ENCODE data around the gene DNAH17. TPM values are rescaled to one million over a fixed set of nuclear protein-coding genes. Genes with fewer than 3 reads are reported as not detected.

The DNAH17 gene
- total RNA-seq, 8 experiments from 2014 or later = 0.27 to 1.9 (median 0.67) TPM

DNA sequence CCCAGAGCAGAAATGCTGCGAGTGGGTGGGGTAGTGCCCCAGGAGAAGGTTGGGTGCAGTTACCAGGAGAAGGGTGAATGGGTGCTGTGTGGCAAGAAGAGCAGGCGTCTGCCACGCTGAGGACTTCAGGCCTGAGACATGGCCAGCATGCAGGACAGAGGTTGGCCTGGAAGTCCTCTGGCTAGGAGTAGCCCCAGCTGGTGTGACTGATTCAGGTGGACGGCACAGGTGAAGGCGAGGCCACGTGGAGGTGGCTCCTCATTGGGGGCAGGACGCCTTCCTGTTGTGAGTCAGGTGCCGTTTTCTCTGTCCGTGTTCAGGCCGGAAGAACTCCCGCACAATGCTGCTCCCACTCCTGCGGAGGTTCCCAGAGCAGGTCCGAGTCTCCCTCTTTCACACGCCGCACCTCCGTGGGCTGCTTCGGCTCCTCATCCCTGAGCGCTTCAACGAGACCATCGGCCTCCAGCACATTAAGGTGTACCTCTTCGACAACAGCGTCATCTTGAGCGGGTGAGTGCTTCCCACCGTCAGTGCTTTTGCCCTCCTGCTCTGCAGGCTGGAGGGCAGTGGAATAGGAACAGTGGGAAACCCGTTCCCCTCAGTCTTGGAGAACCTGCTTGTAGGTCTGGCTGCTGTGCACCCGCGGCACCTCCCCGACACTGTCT lies 178.0 kb downstream of the DNAH17 start:
- no peaks in the 10 kb centered on the region for H3K4me1 ChIP-seq (replicated peaks in 1 of 2)
- in situ Hi-C loops (cut with MboI; ENCODE audit: low pct_unique_long_range_greater_than_20kb in 2 of 9, low sequenced_read_pairs in 9 of 9, unreplicated experiment in 9 of 9) = no loop called here
- no peak overlapping the region for H3K27ac ChIP-seq
- ATAC-seq (replicated peaks in 6 of 8) = no peak
- no peak overlapping the region for H3K4me3 ChIP-seq
- WGBS, 10 experiments = 88 to 100% (median 94%) methylated on average over 1 to 15 of the region's 28 CpGs; no CpG with 5 or more reads in 5 of the 10 experiments

- ATAC-seq (replicated peaks in 6 of 8) = no peak
- in situ Hi-C loops (cut with MboI; ENCODE audit: low pct_unique_long_range_greater_than_20kb in 2 of 9, low sequenced_read_pairs in 9 of 9, unreplicated experiment in 9 of 9) = no loop called here
- 20 to 100% (median 86%) methylated on average over 1 to 3 of the region's 3 CpGs; no CpG with 5 or more reads in 5 of the 10 experiments for WGBS, 10 experiments
- no peak overlapping the region for H3K4me3 ChIP-seq
- no peak overlapping the region for H3K27ac ChIP-seq
- no peaks in the 10 kb centered on the region for H3K4me1 ChIP-seq (replicated peaks in 1 of 2)
Observed at GRCh38 chr17:78398390-78398789, 178.8 kb downstream of the DNAH17 start.

GRCh38 chr17:78397681-78398101 lies 179.5 kb downstream of the DNAH17 start:
- 50 to 97% (median 83%) methylated on average over 1 to 8 of the region's 13 CpGs; no CpG with 5 or more reads in 3 of the 10 experiments for WGBS, 10 experiments
- in situ Hi-C loops (cut with MboI; ENCODE audit: low pct_unique_long_range_greater_than_20kb in 2 of 9, low sequenced_read_pairs in 9 of 9, unreplicated experiment in 9 of 9) = no loop called here
- peak in 3 of 8 experiments; percentile 38 to 94 (median 39) for ATAC-seq (replicated peaks in 6 of 8)

DNA sequence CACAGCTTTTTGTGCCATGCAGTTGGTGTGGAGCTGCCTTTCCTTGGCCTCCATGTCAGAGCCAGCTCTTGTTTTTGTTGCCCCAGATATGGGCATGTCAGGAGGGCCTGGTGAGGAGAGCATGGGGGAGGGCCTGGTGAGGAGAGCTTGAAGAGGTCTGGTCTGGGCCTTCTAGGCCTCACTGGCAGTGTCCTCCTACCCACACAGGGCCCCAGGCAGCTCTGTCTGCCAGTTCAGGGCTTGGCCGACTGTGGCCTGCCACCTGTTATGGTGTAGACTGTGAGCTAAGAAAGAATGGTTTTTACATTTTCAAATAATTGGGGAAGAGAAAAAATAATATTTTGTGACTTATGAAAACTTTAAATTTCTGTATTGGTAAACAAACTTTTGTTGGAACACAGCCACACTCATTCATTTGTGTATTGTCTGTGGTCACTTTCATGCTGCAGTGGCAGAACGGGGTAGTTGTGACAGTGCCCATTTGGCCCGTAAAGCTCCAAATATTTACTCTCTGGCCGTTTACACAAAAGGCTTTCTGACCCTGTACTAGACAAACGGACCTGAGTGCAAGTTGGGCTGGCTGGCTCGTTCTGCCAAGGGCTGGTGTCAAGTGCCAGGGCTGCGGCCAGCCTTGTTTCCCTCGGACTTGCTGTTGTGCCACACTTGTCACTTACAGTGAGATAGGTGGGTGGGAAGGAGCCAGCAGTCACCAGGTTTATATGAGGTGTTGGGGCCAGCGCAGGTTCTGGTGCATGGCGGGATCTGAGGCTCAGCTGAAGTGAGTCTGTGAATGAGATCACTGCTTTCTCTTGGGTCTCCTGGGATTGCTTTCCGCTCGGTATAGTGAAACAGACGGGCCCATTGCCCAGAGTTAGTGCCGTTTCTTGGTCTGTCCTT lies 180.5 kb downstream of the DNAH17 start:
- H3K27ac ChIP-seq = no peak overlapping the region
- no peak overlapping the region for H3K4me3 ChIP-seq
- H3K4me1 ChIP-seq (replicated peaks in 1 of 2) = no peaks in the 10 kb centered on the region
- ATAC-seq (replicated peaks in 6 of 8) = no peak
- WGBS, 10 experiments = 73 to 97% (median 91%) methylated on average over 1 to 10 of the region's 14 CpGs; no CpG with 5 or more reads in 3 of the 10 experiments
- in situ Hi-C loops (cut with MboI; ENCODE audit: low pct_unique_long_range_greater_than_20kb in 2 of 9, low sequenced_read_pairs in 9 of 9, unreplicated experiment in 9 of 9) = no loop called here

More at GRCh38 chr17:78397681-78398101, 179.5 kb downstream of the DNAH17 start:
- Histone ChIP-seq H3K27ac (no peak overlapping the region), H3K4me3 (no peak overlapping the region), H3K4me1 (replicated peaks in 1 of 2) (no peaks in the 10 kb centered on the region)

DNA sequence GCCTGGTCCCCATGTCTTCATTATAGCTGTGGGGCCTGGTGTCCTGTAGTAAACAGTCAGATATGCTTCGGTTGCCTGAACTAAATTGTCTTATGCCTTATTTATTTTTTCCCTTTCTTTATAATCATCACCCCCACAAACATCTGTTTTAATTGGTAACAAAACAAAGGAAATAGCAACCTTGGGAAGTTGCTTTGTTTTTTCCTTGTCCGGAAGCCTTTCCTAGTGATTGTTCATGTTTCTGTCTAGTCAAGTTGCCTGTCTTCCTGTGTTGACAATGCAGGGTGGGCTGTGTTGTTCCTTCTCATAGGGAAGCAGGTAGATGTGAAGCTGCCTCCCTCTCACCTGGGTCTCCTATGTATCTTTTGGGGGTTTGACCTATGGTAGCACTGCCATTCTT lies 182.0 kb downstream of the DNAH17 start:
- H3K27ac ChIP-seq = no peak overlapping the region
- peaks cover 1 to 5% of the 10 kb centered on the region in 2 donors for H3K4me1 ChIP-seq (replicated peaks in 1 of 2)
- no peak for ATAC-seq (replicated peaks in 6 of 8)
- in situ Hi-C loops (cut with MboI; ENCODE audit: low pct_unique_long_range_greater_than_20kb in 2 of 9, low sequenced_read_pairs in 9 of 9, unreplicated experiment in 9 of 9) = no loop called here
- WGBS, 10 experiments = 93 to 100% (median 100%) methylated on average over 1 to 2 of the region's 2 CpGs; no CpG with 5 or more reads in 7 of the 10 experiments
- no peak overlapping the region for H3K4me3 ChIP-seq

- Histone ChIP-seq H3K4me3 (no peak overlapping the region), H3K4me1 (replicated peaks in 1 of 2) (peaks cover 8 to 14% of the 10 kb centered on the region in 2 donors), H3K27ac (no peak overlapping the region)
- no peak for ATAC-seq (replicated peaks in 6 of 8)
- in situ Hi-C loops (cut with MboI; ENCODE audit: low pct_unique_long_range_greater_than_20kb in 2 of 9, low sequenced_read_pairs in 9 of 9, unreplicated experiment in 9 of 9) = no loop called here
- 90 to 100% (median 95%) methylated on average over 1 to 7 of the region's 7 CpGs; no CpG with 5 or more reads in 1 of the 10 experiments for WGBS, 10 experiments
Observed at GRCh38 chr17:78394209-78394608, 183.0 kb downstream of the DNAH17 start.

DNA sequence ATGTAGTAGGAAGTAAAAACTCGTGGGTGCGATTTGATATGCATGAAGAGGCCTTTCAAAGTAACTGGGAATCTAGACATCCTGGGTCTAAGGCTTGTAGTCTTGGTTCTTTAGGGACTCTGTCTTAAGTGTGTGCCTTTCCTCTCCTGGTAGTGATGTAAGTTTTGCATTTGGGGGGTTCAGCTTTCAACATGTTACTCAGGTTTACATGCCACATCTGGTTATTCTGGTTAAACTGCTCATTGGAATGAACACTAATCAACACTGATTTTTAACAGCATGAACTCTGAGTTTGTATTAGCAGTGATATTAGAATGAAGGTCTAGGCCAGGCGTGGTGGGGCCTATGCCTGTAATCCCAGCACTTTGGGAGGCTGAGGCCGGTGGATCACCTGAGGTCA lies 183.6 kb downstream of the DNAH17 start:
- no peak overlapping the region for H3K27ac ChIP-seq
- ATAC-seq (replicated peaks in 6 of 8) = no peak
- 43 to 100% (median 94%) methylated on average over 1 to 3 of the region's 4 CpGs; no CpG with 5 or more reads in 5 of the 10 experiments for whole genome bisulfite sequencing, 10 experiments
- peaks cover 8 to 14% of the 10 kb centered on the region in 2 donors for H3K4me1 ChIP-seq (replicated peaks in 1 of 2)
- in situ Hi-C loops (cut with MboI; ENCODE audit: low pct_unique_long_range_greater_than_20kb in 2 of 9, low sequenced_read_pairs in 9 of 9, unreplicated experiment in 9 of 9) = no loop called here
- H3K4me3 ChIP-seq = no peak overlapping the region

GRCh38 chr17:78392295-78392694 lies 184.9 kb downstream of the DNAH17 start:
- ATAC-seq (replicated peaks in 6 of 8) = no peak
- H3K4me3 ChIP-seq = no peak overlapping the region
- H3K4me1 ChIP-seq (replicated peaks in 1 of 2) = peaks cover 8 to 14% of the 10 kb centered on the region in 2 donors
- WGBS, 10 experiments = 80 to 100% (median 96%) methylated on average over 1 to 5 of the region's 6 CpGs; no CpG with 5 or more reads in 3 of the 10 experiments
- in situ Hi-C loops (cut with MboI; ENCODE audit: low pct_unique_long_range_greater_than_20kb in 2 of 9, low sequenced_read_pairs in 9 of 9, unreplicated experiment in 9 of 9) = no loop called here
- H3K27ac ChIP-seq = no peak overlapping the region

GRCh38 chr17:78391843-78392242 lies 185.4 kb downstream of the DNAH17 start:
- ATAC-seq (replicated peaks in 6 of 8) = peak in 1 of 8 experiments; percentile 14
- Histone ChIP-seq H3K4me3 (no peak overlapping the region), H3K27ac (no peak overlapping the region), H3K4me1 (replicated peaks in 1 of 2) (peaks cover 8 to 14% of the 10 kb centered on the region in 2 donors)
- 3 to 96% (median 90%) methylated on average over 1 to 4 of the region's 4 CpGs; no CpG with 5 or more reads in 1 of the 10 experiments for WGBS, 10 experiments
- in situ Hi-C loops (cut with MboI; ENCODE audit: low pct_unique_long_range_greater_than_20kb in 2 of 9, low sequenced_read_pairs in 9 of 9, unreplicated experiment in 9 of 9) = no loop called here

DNA sequence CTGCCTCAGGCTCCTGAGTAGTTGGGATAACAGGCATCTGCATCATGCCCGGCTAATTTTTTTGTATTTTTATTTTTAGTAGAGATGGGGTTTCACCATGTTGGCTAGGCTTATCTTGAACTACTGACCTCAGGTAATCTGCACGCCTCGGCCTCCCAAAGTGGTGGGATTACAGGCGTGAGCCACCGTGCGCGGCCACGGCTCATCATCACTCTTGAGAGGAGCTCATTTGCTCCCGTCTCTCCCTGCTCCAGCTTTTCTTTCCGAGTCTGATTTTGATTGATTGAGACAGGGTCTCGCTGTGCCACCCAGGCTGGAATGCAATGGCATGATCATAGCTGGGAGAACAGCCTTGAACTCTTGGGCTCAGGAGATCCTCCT lies 186.2 kb downstream of the DNAH17 start:
- peaks cover 8 to 14% of the 10 kb centered on the region in 2 donors for H3K4me1 ChIP-seq (replicated peaks in 1 of 2)
- in situ Hi-C loops (cut with MboI; ENCODE audit: low pct_unique_long_range_greater_than_20kb in 2 of 9, low sequenced_read_pairs in 9 of 9, unreplicated experiment in 9 of 9) = no loop called here
- 70 to 100% (median 90%) methylated on average over 2 to 7 of the region's 11 CpGs; no CpG with 5 or more reads in 4 of the 10 experiments for WGBS, 10 experiments
- ATAC-seq (replicated peaks in 6 of 8) = no peak
- no peak overlapping the region for H3K27ac ChIP-seq
- H3K4me3 ChIP-seq = no peak overlapping the region

- in situ Hi-C loops (cut with MboI; ENCODE audit: low pct_unique_long_range_greater_than_20kb in 2 of 9, low sequenced_read_pairs in 9 of 9, unreplicated experiment in 9 of 9) = no loop called here
- ATAC-seq (replicated peaks in 6 of 8) = peak; percentile 50 to 90 (median 87)
- 0 to 100% (median 51%) methylated on average over 1 to 5 of the region's 15 CpGs; no CpG with 5 or more reads in 2 of the 10 experiments for WGBS, 10 experiments
- Histone ChIP-seq H3K4me1 (replicated peaks in 1 of 2) (peaks cover 8 to 14% of the 10 kb centered on the region in 2 donors), H3K27ac (peak overlapping the region; percentile 60 to 72), H3K4me3 (no peak overlapping the region)
Observed at GRCh38 chr17:78390241-78391050, 186.8 kb downstream of the DNAH17 start.
